Activated naive CD8-positive, alpha-beta T cell treated with anti-CD3 and anti-CD28 coated beads for 36 hours (primary cell): ENCODE measurements around the gene GNG7. TPM values are rescaled to one million over a fixed set of nuclear protein-coding genes. Genes with fewer than 3 reads are reported as not detected.
"Not testable (repeated sequence)": the region's sequence is repeated elsewhere in the genome, so short reads cannot be mapped to it uniquely, and the experiment has no call there.

Experiments
- DNase-seq: peaks from one replicate; pipeline ENCODE4 v3.0.0; 2021
- H3K27ac Mint-ChIP-seq: one replicate; pipeline ENCODE4 v1.8.0; 2022; ENCODE audit warnings: mild to moderate bottlenecking, moderate library complexity, mixed read lengths
- H3K27me3 Mint-ChIP-seq: one replicate; pipeline ENCODE4 v1.8.0; 2022; ENCODE audit warnings: mild to moderate bottlenecking, mixed read lengths
- H3K36me3 Mint-ChIP-seq: one replicate; pipeline ENCODE4 v1.8.0; 2021; ENCODE audit warnings: mild to moderate bottlenecking, mixed read lengths
- H3K4me1 Mint-ChIP-seq: one replicate; pipeline ENCODE4 v1.8.0; 2021; ENCODE audit warnings: mixed read lengths
- H3K4me3 Mint-ChIP-seq: one replicate; pipeline ENCODE4 v1.8.0; 2022; ENCODE audit warnings: mild to moderate bottlenecking, moderate library complexity, mixed read lengths
- H3K9me3 Mint-ChIP-seq: one replicate; pipeline ENCODE4 v1.8.0; 2022; ENCODE audit warnings: mixed read lengths
- total RNA-seq, 2 experiments: library from RNA; stranded (reverse); gene quantifications; one replicate each; pipeline ENCODE4 v1.2.3, GENCODE V29; 2021

The GNG7 gene
- total RNA-seq, 2 experiments from 2014 or later, result 0.36 to 0.45 TPM

GRCh38 chr19:2623798-2624197, 78.7 kb downstream of the GNG7 start:
- Mint-ChIP-seq H3K36me3 (peaks cover 2% of the 10 kb centered on the region), H3K4me1 (peaks cover 45% of the 10 kb centered on the region), H3K9me3 (peaks cover 12% of the 10 kb centered on the region)

GRCh38 chr19:2622371-2622961, 80.0 kb downstream of the GNG7 start:
- not testable (repeated sequence) for H3K27me3 Mint-ChIP-seq, H3K9me3 Mint-ChIP-seq, H3K36me3 Mint-ChIP-seq
- Mint-ChIP-seq H3K27ac (peak overlapping the region; percentile 87), H3K4me1 (peaks cover 54% of the 10 kb centered on the region), H3K4me3 (peak overlapping the region; percentile 62)
- peak; percentile 47 for DNase-seq

More at GRCh38 chr19:2623798-2624197, 78.7 kb downstream of the GNG7 start:
- no peak overlapping the region for H3K4me3 Mint-ChIP-seq
- peak overlapping the region; percentile 3 for H3K27ac Mint-ChIP-seq
- no peak for DNase-seq
- H3K27me3 Mint-ChIP-seq, result no peaks in the 10 kb centered on the region

- peak overlapping the region; percentile 86 for H3K27ac Mint-ChIP-seq
- DNase-seq, result no peak
- no peaks in the 10 kb centered on the region for H3K27me3 Mint-ChIP-seq
- peaks cover 4% of the 10 kb centered on the region for H3K9me3 Mint-ChIP-seq
- H3K36me3 Mint-ChIP-seq, result peaks cover 2% of the 10 kb centered on the region
- peak overlapping the region; percentile 41 for H3K4me3 Mint-ChIP-seq
- H3K4me1 Mint-ChIP-seq, result peaks cover 62% of the 10 kb centered on the region
Observed at GRCh38 chr19:2619076-2619475, 83.4 kb downstream of the GNG7 start.

DNA sequence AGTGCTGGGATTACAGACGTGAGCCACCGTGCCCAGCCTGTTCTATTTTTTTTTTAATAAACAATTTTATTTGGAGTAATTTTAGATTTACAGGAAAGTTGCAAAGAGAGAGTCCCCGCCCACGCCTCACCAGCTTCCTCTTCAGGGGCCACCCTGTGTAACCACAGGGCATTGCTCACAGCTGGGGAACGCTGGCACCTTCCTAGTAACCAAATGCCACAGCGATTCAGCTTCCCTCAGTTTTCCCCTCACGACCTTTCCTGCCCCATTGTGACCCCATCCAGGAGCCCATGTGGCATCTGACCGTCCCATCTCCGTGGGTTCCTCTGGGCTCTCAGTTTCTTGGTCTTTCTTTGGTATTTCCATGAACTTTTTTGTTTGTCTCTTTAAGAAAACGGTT, 83.9 kb downstream of the GNG7 start:
- Mint-ChIP-seq H3K4me3 (peak overlapping the region; percentile 48), H3K27me3 (no peaks in the 10 kb centered on the region), H3K4me1 (peaks cover 64% of the 10 kb centered on the region), H3K9me3 (peaks cover 4% of the 10 kb centered on the region), H3K27ac (peak overlapping the region; percentile 86), H3K36me3 (peaks cover 2% of the 10 kb centered on the region)
- peak; percentile 76 for DNase-seq

GRCh38 chr19:2617393-2618165, 84.9 kb downstream of the GNG7 start:
- H3K27ac Mint-ChIP-seq, result peak overlapping the region; percentile 86
- no peak for DNase-seq
- no peaks in the 10 kb centered on the region for H3K27me3 Mint-ChIP-seq
- no peaks in the 10 kb centered on the region for H3K36me3 Mint-ChIP-seq
- H3K4me3 Mint-ChIP-seq, result peak overlapping the region; percentile 10
- peaks cover 4% of the 10 kb centered on the region for H3K9me3 Mint-ChIP-seq
- H3K4me1 Mint-ChIP-seq, result peaks cover 69% of the 10 kb centered on the region

DNA sequence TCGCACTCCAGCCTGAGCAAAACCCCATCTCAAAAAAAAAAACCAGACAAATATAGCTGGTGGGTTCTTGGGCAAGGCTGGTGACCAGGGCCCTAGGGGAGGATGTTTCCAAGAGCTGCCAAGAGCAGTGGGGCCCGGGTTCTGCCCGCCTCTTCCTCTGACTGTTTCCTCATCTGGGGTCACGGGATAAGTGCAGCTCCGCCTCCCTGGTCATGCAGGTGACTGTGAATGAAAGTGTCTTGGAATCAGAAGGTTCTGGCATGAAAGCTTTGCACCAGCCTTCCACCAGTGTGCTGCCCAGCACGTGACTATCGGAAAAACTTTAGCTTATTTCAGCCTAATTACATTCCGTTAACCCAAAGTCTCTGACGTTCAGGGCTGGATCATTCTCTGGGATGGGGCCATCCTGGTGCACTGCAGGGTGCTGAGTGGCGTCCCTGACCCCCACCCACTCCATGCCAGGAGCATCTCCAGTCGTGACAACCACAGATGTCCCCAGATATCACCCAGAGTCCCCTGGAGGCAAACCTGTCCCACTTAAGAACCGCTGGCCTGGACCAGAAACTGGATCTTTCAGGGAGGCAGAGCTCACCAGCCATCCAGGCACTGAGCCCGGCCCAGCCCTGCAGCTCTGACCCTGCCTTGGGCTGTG, 85.6 kb downstream of the GNG7 start:
- Mint-ChIP-seq H3K27me3 (no peaks in the 10 kb centered on the region), H3K4me3 (no peak overlapping the region), H3K27ac (peak overlapping the region; percentile 46), H3K36me3 (no peaks in the 10 kb centered on the region), H3K4me1 (peaks cover 68% of the 10 kb centered on the region), H3K9me3 (peaks cover 4% of the 10 kb centered on the region)
- peak; percentile 36 for DNase-seq

DNA sequence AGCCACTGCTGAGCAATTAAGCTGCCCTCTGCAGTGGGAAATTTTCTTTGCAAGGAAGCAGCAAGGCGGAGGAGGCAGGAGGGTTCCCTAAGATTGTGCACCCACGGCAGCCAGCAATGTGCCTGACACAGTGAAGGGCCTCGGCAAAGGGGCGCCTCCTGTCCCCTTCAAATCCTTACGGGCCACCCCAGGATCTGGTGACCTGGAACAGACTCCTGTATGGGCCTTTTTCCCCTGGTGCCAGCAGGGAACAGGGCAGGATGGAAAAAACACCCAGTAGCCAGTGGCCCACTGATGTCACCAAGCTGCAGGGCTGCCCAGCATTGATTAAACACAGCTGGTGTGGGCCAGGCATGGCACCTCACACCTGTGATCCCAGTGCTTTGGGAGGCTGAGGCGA, 86.7 kb downstream of the GNG7 start:
- no peaks in the 10 kb centered on the region for H3K27me3 Mint-ChIP-seq
- no peak for DNase-seq
- no peak overlapping the region for H3K27ac Mint-ChIP-seq
- peaks cover 61% of the 10 kb centered on the region for H3K4me1 Mint-ChIP-seq
- H3K9me3 Mint-ChIP-seq, result peaks cover 4% of the 10 kb centered on the region
- no peaks in the 10 kb centered on the region for H3K36me3 Mint-ChIP-seq
- no peak overlapping the region for H3K4me3 Mint-ChIP-seq

DNA sequence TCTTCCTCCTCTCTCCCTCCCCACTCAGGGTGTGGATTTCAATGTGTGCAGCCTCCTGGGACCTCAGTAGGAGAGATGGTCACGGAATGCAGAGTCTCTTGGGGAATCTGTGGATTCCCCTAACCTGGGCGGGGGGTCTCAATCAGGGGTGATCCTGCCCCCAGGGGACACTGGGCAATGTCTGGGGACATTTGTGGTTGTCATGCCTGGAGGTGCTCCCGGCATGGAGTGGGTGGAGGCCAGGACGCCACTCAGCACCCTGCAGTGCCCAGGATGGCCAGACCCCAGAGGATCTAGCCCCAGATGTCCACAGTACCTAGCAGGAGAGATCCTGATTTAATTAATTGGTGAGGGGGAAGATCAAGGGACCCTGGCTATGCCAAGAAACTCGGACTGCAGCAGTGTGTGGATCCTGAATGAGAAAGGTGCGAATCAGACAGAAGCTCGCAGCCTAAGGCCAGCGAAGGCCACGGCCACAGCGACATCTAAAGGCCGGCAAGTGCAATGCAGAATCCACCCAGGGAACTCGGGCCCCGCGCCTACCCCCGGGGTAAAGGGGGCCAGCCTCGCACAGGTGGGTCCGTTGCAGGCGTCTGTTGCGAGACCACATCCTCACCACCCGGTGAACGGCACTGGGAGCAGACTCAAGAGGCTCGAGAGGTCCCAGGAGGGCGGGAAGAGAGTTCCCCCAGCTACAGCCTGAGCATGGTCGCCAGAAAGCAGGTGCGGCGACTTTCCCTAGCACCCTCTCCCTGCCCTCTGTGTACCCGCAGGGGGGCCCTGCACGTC, 88.8 kb downstream of the GNG7 start:
- Mint-ChIP-seq H3K4me1 (peaks cover 57% of the 10 kb centered on the region), H3K4me3 (no peak overlapping the region), H3K27ac (no peak overlapping the region), H3K9me3 (peaks cover 4% of the 10 kb centered on the region), H3K36me3 (no peaks in the 10 kb centered on the region), H3K27me3 (no peaks in the 10 kb centered on the region)
- DNase-seq, result peak; percentile 68

DNA sequence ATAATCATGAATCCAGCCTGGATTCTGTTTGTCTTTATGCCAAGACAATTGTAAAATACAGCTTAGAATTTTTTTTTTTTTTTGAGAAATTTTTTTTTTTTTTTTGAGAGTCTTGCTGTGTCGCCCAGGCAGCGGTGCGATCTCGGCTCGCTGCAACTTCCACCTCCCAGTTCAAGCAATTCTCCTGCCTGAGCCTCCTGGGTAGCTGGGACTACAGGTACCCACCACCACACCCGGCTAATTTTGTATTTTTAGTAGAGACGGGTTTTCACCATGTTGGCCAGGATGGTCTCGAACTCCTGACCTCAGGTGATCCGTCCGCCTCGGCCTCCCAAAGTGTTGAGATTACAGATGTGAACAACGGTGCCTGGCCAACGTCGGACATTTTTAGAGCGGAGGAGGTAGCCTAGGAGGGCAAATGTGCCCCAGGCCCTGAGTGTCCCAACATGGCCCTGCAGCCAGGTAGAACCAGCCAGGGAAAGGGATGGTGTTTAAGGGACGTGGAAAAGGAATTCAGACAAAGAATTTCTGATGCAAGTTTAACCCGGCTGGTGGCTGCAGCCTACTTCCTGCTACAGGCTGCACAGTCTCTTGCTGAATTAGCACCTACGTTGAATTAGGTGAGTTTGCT, 89.8 kb downstream of the GNG7 start:
- Mint-ChIP-seq H3K36me3 (no peaks in the 10 kb centered on the region), H3K4me1 (peaks cover 54% of the 10 kb centered on the region), H3K27ac (no peak overlapping the region), H3K4me3 (no peak overlapping the region), H3K27me3 (no peaks in the 10 kb centered on the region), H3K9me3 (peaks cover 4% of the 10 kb centered on the region)
- DNase-seq, result no peak

DNA sequence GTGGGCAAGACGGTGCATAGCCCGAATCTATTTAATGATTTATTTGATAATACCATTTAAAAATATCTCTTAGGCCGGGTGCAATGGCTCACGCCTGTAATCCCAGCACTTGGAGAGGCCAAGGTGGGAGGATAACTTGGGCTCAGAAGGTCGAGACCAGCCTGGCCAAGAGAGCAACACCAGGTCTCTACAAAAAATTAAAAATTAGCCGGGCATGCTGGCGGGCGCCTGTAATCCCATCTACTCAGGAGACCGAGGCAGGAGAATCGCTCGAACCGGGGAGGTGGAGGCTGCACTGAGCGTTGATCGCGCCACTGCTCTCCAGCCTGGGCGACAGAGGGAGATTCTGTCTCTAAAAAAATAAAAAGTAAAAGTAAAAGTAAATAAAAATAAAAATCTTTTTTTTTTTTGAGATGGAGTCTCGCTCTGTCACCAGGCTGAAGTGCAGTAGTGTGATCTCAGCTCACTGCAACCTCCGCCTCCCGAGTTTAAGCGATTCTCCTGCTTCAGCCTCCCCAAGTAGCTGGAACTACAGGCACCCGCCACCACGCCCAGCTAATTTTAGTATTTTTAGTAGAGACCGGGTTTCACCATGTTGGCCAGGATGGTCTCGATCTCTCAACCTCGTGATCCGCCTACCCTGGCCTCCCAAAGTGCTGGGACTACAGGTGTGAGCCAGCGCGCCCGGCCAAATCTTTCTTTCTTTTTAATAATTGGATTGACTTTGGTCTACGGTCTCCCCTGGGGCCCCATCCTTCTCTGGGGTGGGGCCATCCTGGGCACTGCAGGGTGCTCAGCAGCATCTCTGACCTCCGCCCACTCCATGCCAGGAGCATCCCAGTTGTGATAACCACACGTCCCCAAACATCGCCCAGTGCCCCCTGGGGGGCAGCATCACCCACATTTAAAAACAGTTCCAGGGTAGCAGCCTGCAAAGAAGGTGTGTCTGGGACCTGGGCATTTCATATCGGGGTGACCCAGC, 90.7 kb downstream of the GNG7 start:
- Mint-ChIP-seq H3K27me3 (no peaks in the 10 kb centered on the region), H3K9me3 (peaks cover 4% of the 10 kb centered on the region), H3K36me3 (no peaks in the 10 kb centered on the region), H3K4me1 (peaks cover 47% of the 10 kb centered on the region), H3K27ac (peak overlapping the region; percentile 86), H3K4me3 (peak overlapping the region; percentile 79)
- no peak for DNase-seq

DNA sequence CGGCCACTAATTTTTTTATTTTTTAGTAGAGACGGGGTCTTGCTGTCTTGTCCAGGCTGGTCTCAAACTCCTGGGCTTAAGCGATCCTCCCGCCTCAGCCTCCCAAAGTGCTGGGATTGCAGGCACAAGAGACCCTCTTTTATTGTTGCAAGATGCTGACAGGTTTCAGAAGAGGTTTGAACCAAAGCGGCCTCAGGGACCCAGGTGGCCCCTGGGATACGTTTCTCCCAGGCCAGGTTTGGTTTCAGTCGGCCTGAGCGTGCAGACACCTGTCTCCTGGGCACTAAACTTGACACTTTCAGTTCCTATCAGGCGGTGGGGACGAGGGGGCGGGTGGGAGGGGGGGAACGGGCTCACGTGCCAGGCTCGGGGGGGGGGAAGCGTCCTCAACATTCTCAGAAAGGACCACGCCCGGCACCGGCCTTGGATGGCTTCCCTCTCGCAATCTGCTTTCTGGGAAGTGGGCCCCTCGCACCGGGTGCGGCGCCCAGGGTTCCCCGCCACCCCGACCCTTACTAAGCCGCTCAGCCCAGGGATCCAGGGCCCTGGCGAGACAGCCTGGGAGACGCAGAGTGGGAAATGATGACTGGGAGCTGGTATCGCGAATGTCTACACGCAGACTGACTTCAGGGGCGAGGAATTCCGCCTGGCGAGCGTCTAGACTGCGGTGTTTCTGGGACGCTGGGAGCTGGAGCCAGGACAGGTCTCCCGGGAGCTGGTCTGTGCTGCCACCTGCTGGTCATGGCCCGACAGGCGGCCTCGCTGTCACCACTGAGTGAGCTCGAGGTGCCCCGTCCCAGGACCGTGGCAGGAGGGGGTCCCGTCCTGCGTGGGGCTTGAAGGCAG, 91.6 kb downstream of the GNG7 start:
- no peaks in the 10 kb centered on the region for H3K36me3 Mint-ChIP-seq
- peaks cover 45% of the 10 kb centered on the region for H3K4me1 Mint-ChIP-seq
- peak; percentile 86 for DNase-seq
- H3K4me3 Mint-ChIP-seq, result peak overlapping the region; percentile 79
- H3K27me3 Mint-ChIP-seq, result no peaks in the 10 kb centered on the region
- H3K27ac Mint-ChIP-seq, result peak overlapping the region; percentile 86
- peaks cover 4% of the 10 kb centered on the region for H3K9me3 Mint-ChIP-seq

- peaks cover 4% of the 10 kb centered on the region for H3K27me3 Mint-ChIP-seq
- H3K27ac Mint-ChIP-seq, result no peak overlapping the region
- H3K9me3 Mint-ChIP-seq, result peaks cover 3% of the 10 kb centered on the region
- H3K4me3 Mint-ChIP-seq, result peak overlapping the region; percentile 40
- peaks cover 45% of the 10 kb centered on the region for H3K4me1 Mint-ChIP-seq
- peaks cover 3% of the 10 kb centered on the region for H3K36me3 Mint-ChIP-seq
- no peak for DNase-seq
Observed at GRCh38 chr19:2609389-2610116, 92.9 kb downstream of the GNG7 start.
